GM12878 (cell line): Measurements from ENCODE around the gene TRABD2B. TPM values are rescaled to one million over a fixed set of nuclear protein-coding genes. Genes with fewer than 3 reads are reported as not detected.

Experiments used
- ATAC-seq: fragments of 200-7000 bp; cut with Tn5 transposase; 3 replicates; pipeline ENCODE4 v1.9.1; 2020; ENCODE audit warnings: mild to moderate bottlenecking, moderate library complexity
- BruUV-seq: library from RNA; stranded (reverse); fragments of 400-500 nt; replicated peaks from 2 replicates; lab custom pipeline; 2021; lab: Mats Ljungman, UMichigan
- CTCF ChIA-PET: fragments of 300-600 bp; sonication (Branson Sonifier 250); formaldehyde crosslinking; extraction: SDS; loops from one replicate; lab custom pipeline; 2021; ENCODE audit warnings: inconsistent platforms; lab: Yijun Ruan, JAX
- POLR2A ChIA-PET: fragments of 350-600 bp; formaldehyde crosslinking; extraction: SDS; loops from one replicate; lab custom pipeline; 2021; ENCODE audit warnings: inconsistent platforms; lab: Charles Lee
- RAD21 ChIA-PET: fragments of 300-600 bp; sonication (Branson Sonifier 250); formaldehyde crosslinking; loops from one replicate; lab custom pipeline; 2023; ENCODE audit warnings: antibody characterized with exemption; ENCODE audit not compliant: unreplicated experiment; lab: Charles Lee
- SMC1A ChIA-PET: fragments of 300-600 bp; sonication (Branson Sonifier 250); formaldehyde crosslinking; loops from one replicate; lab custom pipeline; 2023; ENCODE audit not compliant: unreplicated experiment, uncharacterized antibody; lab: Charles Lee
- DNase-seq: peaks from one replicate; pipeline ENCODE4 v3.0.0-alpha.2; 2011; ENCODE audit warnings: low read depth, low spot score
- FAIRE-seq: peaks from 3 replicates; lab custom pipeline; 2011; peaks lifted over from hg19 to GRCh38; lab: Jason Lieb, UNC
- H2AFZ ChIP-seq: 2 replicates; pipeline ENCODE4 v1.6.0; 2011; ENCODE audit warnings: low read depth, low read length, control low read depth; ENCODE audit not compliant: control insufficient read depth
- H3K27ac ChIP-seq: 2 replicates; pipeline ENCODE4 v1.5.1; 2011; ENCODE audit warnings: control low read depth; ENCODE audit not compliant: control insufficient read depth, insufficient read depth
- H3K27me3 ChIP-seq, 2 experiments: replicated peaks in 1 of 2; 2 replicates each; pipeline versions ENCODE4 v1.6.0 to v1.6.1; 2011; ENCODE audit warnings: low read length in 1 of 2; ENCODE audit not compliant: control insufficient read depth in 2 of 2, insufficient read depth in 2 of 2
- H3K36me3 ChIP-seq, 2 experiments: 2 replicates each; pipeline ENCODE4 v1.5.1; 2011; ENCODE audit warnings: low read length in 1 of 2; ENCODE audit not compliant: control insufficient read depth in 2 of 2, insufficient read depth in 2 of 2
- H3K4me1 ChIP-seq: 2 replicates; pipeline ENCODE4 v1.6.1; 2011; ENCODE audit warnings: mild to moderate bottlenecking, low read length, moderate library complexity, mixed read lengths; ENCODE audit not compliant: control insufficient read depth, insufficient read depth
- H3K4me2 ChIP-seq: 2 replicates; pipeline ENCODE4 v1.6.0; 2011; ENCODE audit warnings: control low read depth; ENCODE audit not compliant: control insufficient read depth, insufficient read depth
- H3K4me3 ChIP-seq: fragments of 200-600 bp; sonication (generic); 2 replicates; pipeline ENCODE4 v1.5.1; 2016
- H3K79me2 ChIP-seq: 2 replicates; pipeline ENCODE4 v1.6.0; 2011; ENCODE audit warnings: low read length; ENCODE audit not compliant: control insufficient read depth, insufficient read depth
- H3K9ac ChIP-seq: 2 replicates; pipeline ENCODE4 v1.8.0; 2011; ENCODE audit warnings: low read length, control low read depth, mixed read lengths; ENCODE audit not compliant: control insufficient read depth, insufficient read depth
- H3K9me3 ChIP-seq: replicated peaks from 3 replicates; pipeline ENCODE4 v1.5.1; 2011; ENCODE audit warnings: mild to moderate bottlenecking, low read length; ENCODE audit not compliant: control insufficient read depth, insufficient read depth
- H4K20me1 ChIP-seq: 2 replicates; pipeline ENCODE4 v1.6.0; 2011; ENCODE audit not compliant: control insufficient read depth, insufficient read depth
- SMARCA5 ChIP-seq: fragments of 450-650 bp; IDR thresholded peaks from 2 replicates; pipeline ENCODE4 v1.6.1; 2017; ENCODE audit warnings: mild to moderate bottlenecking
- SREBF1 ChIP-seq: IDR thresholded peaks from 2 replicates; pipeline ENCODE4 v1.6.1; 2012; ENCODE audit warnings: mild to moderate bottlenecking, low read length
- WGBS: methylation state at CpG from one replicate; pipeline ENCODE4 v1.1.6; 2016; ENCODE audit warnings: low lambda C conversion rate; ENCODE audit not compliant: insufficient replicate concordance, insufficient coverage; ENCODE audit errors: missing lambda C conversion rate; 5-methylcytosine and 5-hydroxymethylcytosine counted together
- in situ Hi-C: fragments of 300-500 bp; cut with MboI; formaldehyde crosslinking; loops from 9 replicates; pipeline ENCODE4 v1.14.3; 2018; ENCODE audit warnings: mixed read lengths
- intact Hi-C: fragments of 100-400 bp; cut with micrococcal nuclease; formaldehyde crosslinking; loops from one replicate; pipeline ENCODE4 v1.14.2; 2022; ENCODE audit not compliant: unreplicated experiment
- polyA plus RNA-seq, 11 experiments: library from polyadenylated mRNA; depleted of rRNA in 4 of 11; unstranded in 6 of 11; stranded (reverse) in 5 of 11; fragments of >200 nt; fragmentation: Nextera tagmentation in 4 of 11; fragmentation: Illumina TruSeq in 1 of 11; extraction: Ambion mirVana in 4 of 11; extraction: Trizol in 1 of 11; gene quantifications; 1 replicate in 1 of 11; 2 replicates in 10 of 11; pipeline versions ENCODE4 v1.2.1 to v1.2.3, GENCODE V29; 2011 to 2016; ENCODE audit warnings: inconsistent platforms in 2 of 11, missing spikeins in 2 of 11, low read depth in 1 of 11
- total RNA-seq, 4 experiments: library from RNA; depleted of rRNA in 3 of 4; stranded (reverse); fragments of >200 nt in 3 of 4; fragmentation: Illumina TruSeq in 1 of 4; extraction: Trizol in 1 of 4; gene quantifications; 2 replicates each; pipeline versions ENCODE4 v1.2.1 to v1.2.3, GENCODE V29; 2013 to 2021
- TF ChIP-seq, protein P1 (sequence below): fragments of 450-650 bp; IDR thresholded peaks from 2 replicates; pipeline ENCODE4 v1.6.1; 2017; ENCODE audit warnings: mild to moderate bottlenecking, moderate library complexity
- TF ChIP-seq, protein P2 (sequence below): fragments of 450-650 bp; IDR thresholded peaks from 2 replicates; pipeline ENCODE4 v1.6.1; 2016; ENCODE audit warnings: mild to moderate bottlenecking

Gene TRABD2B
- total and polyA plus RNA-seq, 10 of the 15 experiments (the other 5 are each of a cell fraction or from before 2014, with no cell fraction given): not detected

DNA sequence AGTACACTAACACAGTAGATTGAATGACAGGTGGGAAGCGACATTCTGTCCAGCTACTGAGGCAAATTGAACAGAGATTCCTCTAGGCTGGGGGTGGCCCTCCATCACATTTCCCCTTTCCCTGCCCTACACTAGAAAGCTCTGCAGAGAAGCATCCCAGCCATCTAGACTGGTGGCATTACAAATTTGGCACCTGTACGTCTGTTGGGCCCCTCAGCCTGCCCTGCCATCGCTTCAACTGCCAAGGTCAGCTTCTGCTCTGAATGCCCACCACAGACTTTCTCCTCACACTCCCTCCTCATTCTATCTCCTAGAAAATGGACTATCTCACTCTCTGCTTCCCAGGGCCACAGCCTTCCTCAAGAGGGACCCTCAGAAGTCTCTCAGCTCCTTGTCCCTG, 16.7 kb downstream of the TRABD2B start:
- intact Hi-C loops: no loop called here
- ChIA-PET CTCF (no interaction called here), POLR2A (no interaction called here), RAD21 (no interaction called here), SMC1A (interaction anchor here (0.6 kb wide), 1 partner anchor 45 kb away, joined by 4 read pairs; no protein-coding TSS in a partner anchor)
- H3K27me3 ChIP-seq: peaks cover 7 to 10% of the 10 kb centered on the region in 2 experiments
- ATAC-seq (no peak), DNase-seq (no peak), FAIRE-seq (no peak)
- H3K9me3 ChIP-seq: no peaks in the 10 kb centered on the region
- H3K4me3 ChIP-seq: no peak overlapping the region
- no peak overlapping the region for H3K9ac ChIP-seq
- in situ Hi-C loops: no loop called here
- no peaks in the 10 kb centered on the region for H3K36me3 ChIP-seq
- no peak overlapping the region for H3K27ac ChIP-seq
- no peaks in the 10 kb centered on the region for H4K20me1 ChIP-seq
- WGBS: 32% methylated on average over 3 of the region's 3 CpGs
- H3K4me2 ChIP-seq: no peak overlapping the region
- TF ChIP-seq SMARCA5 (no peak), SREBF1 (no peak)
- TF ChIP-seq, protein P1, sequence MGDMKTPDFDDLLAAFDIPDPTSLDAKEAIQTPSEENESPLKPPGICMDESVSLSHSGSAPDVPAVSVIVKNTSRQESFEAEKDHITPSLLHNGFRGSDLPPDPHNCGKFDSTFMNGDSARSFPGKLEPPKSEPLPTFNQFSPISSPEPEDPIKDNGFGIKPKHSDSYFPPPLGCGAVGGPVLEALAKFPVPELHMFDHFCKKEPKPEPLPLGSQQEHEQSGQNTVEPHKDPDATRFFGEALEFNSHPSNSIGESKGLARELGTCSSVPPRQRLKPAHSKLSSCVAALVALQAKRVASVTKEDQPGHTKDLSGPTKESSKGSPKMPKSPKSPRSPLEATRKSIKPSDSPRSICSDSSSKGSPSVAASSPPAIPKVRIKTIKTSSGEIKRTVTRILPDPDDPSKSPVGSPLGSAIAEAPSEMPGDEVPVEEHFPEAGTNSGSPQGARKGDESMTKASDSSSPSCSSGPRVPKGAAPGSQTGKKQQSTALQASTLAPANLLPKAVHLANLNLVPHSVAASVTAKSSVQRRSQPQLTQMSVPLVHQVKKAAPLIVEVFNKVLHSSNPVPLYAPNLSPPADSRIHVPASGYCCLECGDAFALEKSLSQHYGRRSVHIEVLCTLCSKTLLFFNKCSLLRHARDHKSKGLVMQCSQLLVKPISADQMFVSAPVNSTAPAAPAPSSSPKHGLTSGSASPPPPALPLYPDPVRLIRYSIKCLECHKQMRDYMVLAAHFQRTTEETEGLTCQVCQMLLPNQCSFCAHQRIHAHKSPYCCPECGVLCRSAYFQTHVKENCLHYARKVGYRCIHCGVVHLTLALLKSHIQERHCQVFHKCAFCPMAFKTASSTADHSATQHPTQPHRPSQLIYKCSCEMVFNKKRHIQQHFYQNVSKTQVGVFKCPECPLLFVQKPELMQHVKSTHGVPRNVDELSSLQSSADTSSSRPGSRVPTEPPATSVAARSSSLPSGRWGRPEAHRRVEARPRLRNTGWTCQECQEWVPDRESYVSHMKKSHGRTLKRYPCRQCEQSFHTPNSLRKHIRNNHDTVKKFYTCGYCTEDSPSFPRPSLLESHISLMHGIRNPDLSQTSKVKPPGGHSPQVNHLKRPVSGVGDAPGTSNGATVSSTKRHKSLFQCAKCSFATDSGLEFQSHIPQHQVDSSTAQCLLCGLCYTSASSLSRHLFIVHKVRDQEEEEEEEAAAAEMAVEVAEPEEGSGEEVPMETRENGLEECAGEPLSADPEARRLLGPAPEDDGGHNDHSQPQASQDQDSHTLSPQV: no peak
- TF ChIP-seq, protein P2, sequence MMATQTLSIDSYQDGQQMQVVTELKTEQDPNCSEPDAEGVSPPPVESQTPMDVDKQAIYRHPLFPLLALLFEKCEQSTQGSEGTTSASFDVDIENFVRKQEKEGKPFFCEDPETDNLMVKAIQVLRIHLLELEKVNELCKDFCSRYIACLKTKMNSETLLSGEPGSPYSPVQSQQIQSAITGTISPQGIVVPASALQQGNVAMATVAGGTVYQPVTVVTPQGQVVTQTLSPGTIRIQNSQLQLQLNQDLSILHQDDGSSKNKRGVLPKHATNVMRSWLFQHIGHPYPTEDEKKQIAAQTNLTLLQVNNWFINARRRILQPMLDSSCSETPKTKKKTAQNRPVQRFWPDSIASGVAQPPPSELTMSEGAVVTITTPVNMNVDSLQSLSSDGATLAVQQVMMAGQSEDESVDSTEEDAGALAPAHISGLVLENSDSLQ: no peak
- no TSS peak for BruUV-seq
- no peaks in the 10 kb centered on the region for H3K79me2 ChIP-seq
- H2AFZ ChIP-seq: no peak overlapping the region
- H3K4me1 ChIP-seq: no peaks in the 10 kb centered on the region
